Aorta (tissue), 5 donors: ENCODE results near the gene TSHZ2. TPM values are rescaled to one million over a fixed set of nuclear protein-coding genes. Genes with fewer than 3 reads are reported as not detected.

Experiments used
- ATAC-seq: fragments of 200-7000 bp; cut with Tn5 transposase; one replicate; pipeline ENCODE4 v1.9.1; 2022; ENCODE audit warnings: moderate library complexity; ENCODE audit not compliant: low FRiP score
- DNase-seq, 2 donors: peaks; one replicate each; pipeline ENCODE4 v3.0.0-alpha.2; 2020
- H3K27ac ChIP-seq, 2 donors: one replicate each; pipeline ENCODE4 v1.5.1; 2013; ENCODE audit warnings: low read length in 2 of 2, mild to moderate bottlenecking in 2 of 2, moderate library complexity in 2 of 2, control low read depth in 1 of 2, inconsistent platforms in 1 of 2, low read depth in 1 of 2
- H3K27me3 ChIP-seq, 2 donors: one replicate each; pipeline ENCODE4 v1.6.1; 2013; ENCODE audit warnings: control low read depth in 1 of 2, low read length in 1 of 2, mild to moderate bottlenecking in 1 of 2, moderate library complexity in 1 of 2; ENCODE audit not compliant: insufficient read depth in 2 of 2, control insufficient read depth in 1 of 2
- H3K36me3 ChIP-seq, 2 donors: one replicate each; pipeline ENCODE4 v1.6.1; 2013; ENCODE audit warnings: control low read depth in 1 of 2, low read length in 1 of 2, mild to moderate bottlenecking in 1 of 2; ENCODE audit not compliant: insufficient read depth in 2 of 2, control insufficient read depth in 1 of 2
- H3K4me1 ChIP-seq, 2 donors: one replicate each; pipeline ENCODE4 v1.6.1; 2013; ENCODE audit warnings: low read length in 2 of 2, control low read depth in 1 of 2, mild to moderate bottlenecking in 1 of 2, moderate library complexity in 1 of 2; ENCODE audit not compliant: insufficient read depth in 2 of 2, control insufficient read depth in 1 of 2
- H3K4me3 ChIP-seq, 2 donors: one replicate each; pipeline ENCODE4 v1.5.1; 2013; ENCODE audit warnings: low read length in 2 of 2, control low read depth in 1 of 2, mild to moderate bottlenecking in 1 of 2
- H3K9me3 ChIP-seq: one replicate; pipeline ENCODE4 v1.6.1; 2013; ENCODE audit warnings: mild to moderate bottlenecking, low read length; ENCODE audit not compliant: control insufficient read depth
- WGBS, 2 donors: extraction: QIAGEN DNeasy Blood & Tissue Kit; methylation state at CpG; one replicate each; pipeline ENCODE4 v1.1.7; 2013; 5-methylcytosine and 5-hydroxymethylcytosine counted together
- intact Hi-C, 2 donors: fragments of 100-400 bp; cut with DNase I; formaldehyde crosslinking; loops; one replicate each; pipeline versions ENCODE4 v1.14.2 to v1.15.0; 2022
- polyA plus RNA-seq, 2 donors: library from polyadenylated mRNA; stranded (reverse); fragments of 200-250 nt; gene quantifications; one replicate each; pipeline ENCODE4 v1.2.3, GENCODE V29; 2013
- total RNA-seq, 2 donors: library from RNA; stranded (reverse); fragmentation: NEBNext Ultra II Directional; extraction: Animal tissue kit (Norgen Biotek cat#: 25700); gene quantifications; one replicate each; pipeline ENCODE4 v1.2.1, GENCODE V29; 2021
- donor health status: healthy with polysubstance abuse.
- donor health status: Bipolar disorder and iron deficiency.
- donor health status: DM: no; HTN: no; CAD: no.
- donor health status: DM: no; HTN: no; CAD: no.
- donor health status: DM: yes; HTN: yes; CAD: no.

The TSHZ2 gene
- total and polyA plus RNA-seq, 4 donors = 0.08 to 95.4 (median 13.3) TPM

DNA sequence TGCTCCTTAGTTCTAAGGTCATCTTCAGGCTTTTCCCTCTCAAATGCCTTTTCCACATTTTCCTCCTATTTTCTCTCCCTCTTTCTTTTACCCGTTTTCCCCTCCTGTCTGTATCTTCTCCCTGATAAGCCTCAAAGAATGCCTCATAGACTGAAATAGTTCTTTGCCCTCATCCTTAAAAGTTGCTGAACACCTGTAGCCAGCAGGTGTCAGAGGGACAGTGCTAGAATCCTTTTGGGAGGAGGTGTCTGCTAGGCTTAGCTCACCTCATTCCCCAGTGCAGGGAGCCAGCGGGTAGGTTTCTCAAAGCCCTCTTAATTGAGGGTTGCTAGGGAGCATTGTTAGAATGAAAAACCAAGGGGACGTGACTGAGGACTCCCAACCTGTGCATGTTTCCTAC is 204.0 kb downstream of the TSHZ2 start:
- WGBS, 2 donors = 42 to 47% methylated on average over 3 of the region's 3 CpGs
- intact Hi-C loops = no loop called here
- Histone ChIP-seq H3K27me3 (no peaks in the 10 kb centered on the region), H3K9me3 (peaks cover 4% of the 10 kb centered on the region), H3K27ac (no peak overlapping the region), H3K4me3 (no peak overlapping the region), H3K4me1 (no peaks in the 10 kb centered on the region), H3K36me3 (no peaks in the 10 kb centered on the region)
- no peak for DNase-seq
- ATAC-seq = no peak

DNA sequence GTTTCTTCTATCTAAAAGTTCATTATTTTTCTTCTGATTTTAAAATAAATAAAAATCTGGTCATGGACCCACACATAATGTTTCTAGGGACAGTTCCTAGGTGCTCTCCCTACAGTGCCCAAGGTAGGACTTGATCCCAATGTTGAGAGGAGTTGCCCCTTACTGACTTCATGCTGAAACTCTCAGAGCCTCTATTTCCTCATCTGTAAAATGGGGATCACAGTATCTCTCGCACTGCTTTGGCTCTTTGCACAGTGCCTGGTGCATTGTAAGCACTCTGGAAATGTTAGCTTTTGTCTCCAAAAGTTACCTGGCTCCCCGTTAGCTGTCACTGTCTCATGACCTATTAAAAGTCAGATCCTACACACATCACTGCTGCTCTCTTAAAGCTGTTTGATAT is 205.5 kb downstream of the TSHZ2 start:
- Histone ChIP-seq H3K9me3 (peaks cover 3% of the 10 kb centered on the region), H3K4me1 (no peaks in the 10 kb centered on the region), H3K27ac (no peak overlapping the region), H3K4me3 (no peak overlapping the region), H3K27me3 (no peaks in the 10 kb centered on the region), H3K36me3 (no peaks in the 10 kb centered on the region)
- DNase-seq (no peak), ATAC-seq (no peak)
- 86 to 93% methylated on average over 2 of the region's 2 CpGs for WGBS, 2 donors
- intact Hi-C loops = no loop called here

DNA sequence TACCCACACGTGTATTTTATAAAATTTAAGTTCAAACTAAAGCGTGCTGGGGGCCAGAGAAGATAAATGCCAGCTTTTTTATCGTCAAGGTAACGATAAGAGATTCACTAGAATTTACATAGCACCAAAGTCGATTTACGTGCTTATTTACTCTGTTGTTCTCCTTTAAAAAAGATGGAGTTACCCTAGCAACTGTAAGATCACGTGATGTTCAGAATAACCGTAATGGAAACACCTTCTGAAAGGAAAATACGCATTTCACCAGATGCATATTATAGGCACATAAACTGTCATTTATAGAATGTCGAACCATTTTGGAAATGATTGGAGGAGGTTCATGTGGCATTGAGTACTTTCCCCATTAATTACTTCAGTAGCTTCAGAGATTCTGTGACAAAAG is 207.6 kb downstream of the TSHZ2 start:
- 89 to 91% methylated on average over 10 of the region's 10 CpGs for WGBS, 2 donors
- intact Hi-C loops = no loop called here
- ATAC-seq (no peak), DNase-seq (no peak)
- Histone ChIP-seq H3K36me3 (no peaks in the 10 kb centered on the region), H3K27me3 (no peaks in the 10 kb centered on the region), H3K4me1 (no peaks in the 10 kb centered on the region), H3K9me3 (peaks cover 3% of the 10 kb centered on the region), H3K27ac (no peak overlapping the region), H3K4me3 (no peak overlapping the region)

DNA sequence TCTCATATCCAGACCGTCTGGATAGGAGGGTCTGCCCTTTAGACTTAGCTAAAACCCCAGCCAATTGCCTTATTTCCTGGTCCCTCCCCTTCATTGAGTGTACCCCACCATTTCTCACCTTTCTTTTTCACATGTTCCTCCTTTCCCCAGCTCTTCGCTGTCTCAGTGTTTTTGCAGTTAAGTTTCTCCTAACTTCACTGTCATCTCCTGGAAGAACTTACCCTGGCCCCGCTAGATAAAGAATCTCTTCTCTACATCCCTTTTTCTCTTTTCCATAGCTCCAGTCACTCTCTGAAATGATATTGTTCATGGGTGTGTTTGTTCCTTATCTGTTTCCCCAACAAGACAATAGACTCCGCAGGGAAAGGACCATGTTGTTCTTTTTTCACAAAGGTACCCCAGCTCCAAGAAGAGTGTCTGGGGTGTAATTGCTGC is 208.8 kb downstream of the TSHZ2 start:
- ATAC-seq = no peak
- H3K27me3 ChIP-seq = no peaks in the 10 kb centered on the region
- no peak for DNase-seq
- WGBS, 2 donors = 77% methylated on average over 4 of the region's 4 CpGs
- H3K36me3 ChIP-seq = no peaks in the 10 kb centered on the region
- H3K27ac ChIP-seq = no peak overlapping the region
- peaks cover 2% of the 10 kb centered on the region for H3K9me3 ChIP-seq
- no peak overlapping the region for H3K4me3 ChIP-seq
- no peaks in the 10 kb centered on the region for H3K4me1 ChIP-seq
- intact Hi-C loops = no loop called here

DNA sequence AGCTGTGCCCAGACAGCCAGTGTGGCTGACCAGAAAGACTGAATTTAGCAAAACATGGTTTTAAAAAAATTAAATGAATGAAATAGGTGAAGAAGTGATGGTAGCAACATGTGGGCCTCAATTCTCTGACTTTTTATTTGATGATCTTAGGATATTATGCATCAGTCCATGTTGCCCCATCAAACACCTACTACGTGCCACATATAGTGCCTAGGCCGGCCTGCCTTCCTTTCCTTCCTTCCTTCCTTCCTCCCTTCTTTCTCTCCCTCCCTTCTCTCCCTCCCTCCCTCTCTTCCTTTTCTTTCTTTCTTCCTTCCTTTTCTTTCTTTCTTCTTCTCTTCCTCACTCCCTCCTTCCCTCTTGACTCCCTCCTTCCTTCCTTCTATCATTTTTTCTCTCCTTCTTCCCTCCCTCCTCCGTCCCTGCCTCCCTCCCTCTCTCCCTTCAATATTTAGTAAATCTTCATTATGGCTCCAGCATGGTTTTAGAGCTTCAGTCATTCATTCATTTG is 209.8 kb downstream of the TSHZ2 start:
- no peak for ATAC-seq
- intact Hi-C loops = no loop called here
- 93% methylated on average over 3 of the region's 3 CpGs for WGBS, 2 donors

DNA sequence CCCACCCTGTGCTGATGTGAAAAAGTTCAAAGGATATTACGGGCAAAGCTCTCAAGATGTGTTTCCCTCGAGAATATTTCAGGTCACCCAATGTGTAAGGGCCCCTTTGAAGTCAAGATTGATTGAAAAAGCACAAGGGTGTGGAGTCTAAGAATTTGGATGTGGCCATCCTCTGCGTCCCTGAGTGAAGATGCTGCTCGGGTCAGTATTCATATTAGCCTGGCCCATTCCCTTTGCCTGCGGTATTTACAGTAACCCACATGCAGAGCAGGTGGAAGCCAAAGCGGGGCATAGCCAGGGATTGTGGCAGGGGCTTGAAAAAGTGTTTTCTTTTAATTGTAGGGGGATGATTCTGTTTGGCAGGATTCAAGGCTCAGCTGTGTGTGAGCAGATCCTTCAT is 211.0 kb downstream of the TSHZ2 start:
- ATAC-seq (no peak), DNase-seq (no peak)
- intact Hi-C loops = no loop called here
- Histone ChIP-seq H3K27ac (no peak overlapping the region), H3K4me1 (no peaks in the 10 kb centered on the region), H3K9me3 (no peaks in the 10 kb centered on the region), H3K36me3 (no peaks in the 10 kb centered on the region), H3K27me3 (no peaks in the 10 kb centered on the region), H3K4me3 (no peak overlapping the region)
- WGBS, 2 donors = 77 to 82% methylated on average over 6 of the region's 6 CpGs

More for the DNA sequence above, 209.8 kb downstream of the TSHZ2 start:
- Histone ChIP-seq H3K27me3 (no peaks in the 10 kb centered on the region), H3K36me3 (no peaks in the 10 kb centered on the region), H3K9me3 (peaks cover 2% of the 10 kb centered on the region), H3K4me1 (no peaks in the 10 kb centered on the region), H3K27ac (no peak overlapping the region), H3K4me3 (no peak overlapping the region)
- DNase-seq = no peak

DNA sequence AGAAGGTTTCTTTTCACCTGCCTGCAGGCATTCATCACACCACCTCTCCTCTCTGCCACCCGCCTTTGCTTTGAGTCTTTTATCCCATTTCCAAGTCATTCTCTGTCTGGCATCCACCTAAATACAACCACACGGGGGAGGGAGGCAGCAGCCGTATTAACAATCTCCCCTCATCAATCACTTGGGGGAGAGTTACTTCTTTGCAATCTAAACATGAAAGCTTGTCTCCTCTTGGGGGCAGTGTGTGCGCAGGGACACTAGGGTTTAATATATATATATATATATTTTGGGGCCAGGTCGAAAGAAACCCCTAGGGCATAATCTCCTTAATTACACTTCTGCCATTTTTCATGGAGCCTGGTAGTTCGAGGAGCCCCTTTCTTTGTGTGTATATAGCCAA is 214.5 kb downstream of the TSHZ2 start:
- DNase-seq (no peak), ATAC-seq (no peak)
- intact Hi-C loops = no loop called here
- Histone ChIP-seq H3K4me3 (no peak overlapping the region), H3K36me3 (no peaks in the 10 kb centered on the region), H3K27ac (no peak overlapping the region), H3K4me1 (no peaks in the 10 kb centered on the region), H3K9me3 (no peaks in the 10 kb centered on the region), H3K27me3 (no peaks in the 10 kb centered on the region)
- 33 to 44% methylated on average over 6 of the region's 6 CpGs for WGBS, 2 donors

DNA sequence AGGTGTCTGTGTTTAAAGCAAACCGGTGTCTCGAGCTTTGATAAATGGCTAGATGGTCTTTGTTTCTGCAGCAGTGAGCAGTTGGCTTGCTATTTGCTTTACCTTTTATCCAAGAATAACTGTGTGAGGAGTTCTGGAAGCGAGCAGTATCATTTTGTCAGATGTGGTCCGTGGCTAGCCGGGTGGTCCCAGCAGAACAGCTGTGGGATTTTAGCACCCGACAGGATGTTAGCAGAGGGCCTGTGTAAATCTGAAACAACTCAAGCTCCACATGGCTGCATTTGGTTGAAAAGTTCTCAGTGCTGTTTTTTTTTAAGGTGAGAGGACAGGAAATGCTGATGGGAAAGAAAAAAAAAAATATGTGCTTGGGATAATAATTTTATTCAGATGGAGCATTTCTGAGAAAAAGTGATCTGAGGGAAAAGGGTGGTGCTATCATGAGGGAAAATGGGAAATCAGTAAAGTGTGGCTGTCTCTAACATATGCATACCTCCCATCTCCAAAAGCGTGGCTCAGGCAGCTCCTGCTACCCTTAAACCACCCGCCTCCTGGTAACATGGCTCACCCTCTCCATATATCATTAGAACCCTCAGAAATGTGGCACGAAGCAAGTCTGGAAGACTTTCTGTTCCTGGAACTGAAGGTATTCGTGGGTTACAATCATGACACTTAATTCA is 215.4 kb downstream of the TSHZ2 start:
- no peaks in the 10 kb centered on the region for H3K9me3 ChIP-seq
- H3K4me3 ChIP-seq = no peak overlapping the region
- H3K27ac ChIP-seq = no peak overlapping the region
- WGBS, 2 donors = 20 to 41% methylated on average over 10 of the region's 10 CpGs
- DNase-seq (no peak), ATAC-seq (no peak)
- no peaks in the 10 kb centered on the region for H3K36me3 ChIP-seq
- intact Hi-C loops = no loop called here
- H3K27me3 ChIP-seq = no peaks in the 10 kb centered on the region
- H3K4me1 ChIP-seq = no peaks in the 10 kb centered on the region

DNA sequence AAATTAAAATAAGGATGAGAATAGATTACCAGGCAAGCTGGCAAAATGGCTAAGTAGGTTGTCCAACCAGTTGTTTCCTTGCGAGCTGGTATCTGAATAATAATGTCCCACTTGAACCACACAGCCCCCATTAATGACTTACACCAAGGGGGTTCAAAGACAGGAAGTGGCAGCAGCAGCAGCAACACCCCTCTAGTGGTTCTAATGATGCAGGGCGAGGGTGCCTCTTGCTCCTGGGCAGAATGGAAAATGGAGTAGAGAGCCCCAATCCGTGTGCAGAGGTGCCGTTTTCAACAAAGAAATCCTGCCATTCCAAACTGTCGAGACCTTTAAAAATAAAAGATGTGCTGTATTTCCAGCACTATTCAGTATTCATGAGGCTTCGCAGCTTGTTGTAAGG is 218.1 kb downstream of the TSHZ2 start:
- intact Hi-C loops = no loop called here
- no peak overlapping the region for H3K4me3 ChIP-seq
- DNase-seq (no peak), ATAC-seq (no peak)
- no peak overlapping the region for H3K27ac ChIP-seq
- H3K36me3 ChIP-seq = no peaks in the 10 kb centered on the region
- H3K4me1 ChIP-seq = no peaks in the 10 kb centered on the region
- peaks cover 1% of the 10 kb centered on the region for H3K9me3 ChIP-seq
- WGBS, 2 donors = 75 to 76% methylated on average over 6 of the region's 6 CpGs
- no peaks in the 10 kb centered on the region for H3K27me3 ChIP-seq
